Measurements from ENCODE around the gene SRGAP2B. TPM values are rescaled to one million over a fixed set of nuclear protein-coding genes. Genes with fewer than 3 reads are reported as not detected.
"Not testable (repeated sequence)": the region's sequence is repeated elsewhere in the genome, so short reads cannot be mapped to it uniquely, and the experiment has no call there.

Gene SRGAP2B
- total RNA-seq, 1 donor from 2014 or later, result 9.4 TPM

DNA sequence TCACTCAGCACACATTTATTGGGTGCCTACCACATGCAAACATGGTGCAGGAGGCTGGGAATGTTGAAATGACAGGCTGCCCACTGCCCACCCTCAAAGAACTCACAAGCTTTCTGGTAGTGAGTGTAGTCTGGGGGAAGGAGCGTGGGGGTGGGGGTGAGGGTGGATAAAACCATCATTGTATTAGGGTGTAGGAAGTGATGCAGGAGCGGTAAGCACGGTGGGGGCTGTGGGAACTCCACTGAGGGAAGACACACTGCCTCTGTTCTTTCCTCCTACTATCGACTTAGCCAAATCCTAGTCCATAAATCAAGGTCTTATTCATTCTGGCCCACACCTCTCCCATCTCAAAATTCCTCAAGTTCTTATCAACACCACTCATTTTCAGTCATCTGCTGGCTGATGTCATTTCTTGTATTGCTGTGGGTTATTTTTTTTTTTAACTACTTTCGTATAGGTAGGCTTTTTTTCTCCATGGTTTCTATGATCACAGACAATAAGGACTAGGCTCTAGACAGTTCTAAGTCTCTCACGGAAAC, 21.0 kb downstream of the SRGAP2B start:
- intact Hi-C loops (cut with micrococcal nuclease); H3K4me1 ChIP-seq; H3K4me3 ChIP-seq; H3K27me3 ChIP-seq (ENCODE audit: low read depth); DNase-seq; H3K9me3 ChIP-seq (replicated peaks); H3K36me3 ChIP-seq; H3K27ac ChIP-seq (replicated peaks): not testable (repeated sequence)

DNA sequence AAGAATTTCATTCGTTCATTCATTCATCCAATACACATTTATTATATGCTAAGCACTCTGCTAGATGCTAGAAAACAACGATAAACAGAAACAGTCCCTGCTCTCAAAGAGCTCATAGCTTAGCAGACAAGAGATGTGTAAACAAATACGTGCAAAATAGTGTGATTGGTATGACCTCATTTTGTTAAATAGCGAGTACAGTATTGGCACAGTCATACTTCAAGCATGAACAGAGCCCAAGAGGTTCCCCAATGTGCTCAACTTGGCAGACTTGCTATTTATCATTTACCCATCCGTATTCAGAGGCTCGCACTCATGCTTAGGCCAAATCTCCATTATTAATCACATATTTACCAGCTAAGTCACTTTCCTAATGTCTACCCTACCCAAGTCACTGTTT, 23.6 kb downstream of the SRGAP2B start:
- H3K27me3 ChIP-seq (ENCODE audit: low read depth); H3K27ac ChIP-seq (replicated peaks); DNase-seq; intact Hi-C loops (cut with micrococcal nuclease); H3K4me1 ChIP-seq; H3K36me3 ChIP-seq; H3K4me3 ChIP-seq; H3K9me3 ChIP-seq (replicated peaks): not testable (repeated sequence)

DNA sequence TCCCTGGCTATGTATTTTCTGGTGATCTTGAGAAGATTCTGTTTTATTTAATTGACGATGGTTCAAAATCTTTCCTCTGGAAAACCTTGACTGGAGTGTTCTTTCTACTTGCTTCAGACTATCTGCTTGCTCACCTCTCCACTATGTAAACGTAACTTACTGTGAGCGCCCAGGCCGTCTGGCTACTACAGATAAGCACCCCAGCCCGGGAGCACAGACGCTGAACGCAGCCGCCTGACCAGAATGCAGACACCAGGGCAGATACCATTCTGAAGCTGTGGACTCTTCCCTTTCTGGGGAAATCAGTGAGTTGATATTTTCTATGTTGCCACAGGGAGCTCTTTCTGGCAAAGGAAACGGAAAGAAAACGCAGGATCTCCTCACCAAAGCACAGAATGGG, 28.6 kb downstream of the SRGAP2B start:
- H3K4me1 ChIP-seq; H3K36me3 ChIP-seq; H3K9me3 ChIP-seq (replicated peaks); H3K27ac ChIP-seq (replicated peaks); intact Hi-C loops (cut with micrococcal nuclease); H3K4me3 ChIP-seq; DNase-seq; H3K27me3 ChIP-seq (ENCODE audit: low read depth): not testable (repeated sequence)

DNA sequence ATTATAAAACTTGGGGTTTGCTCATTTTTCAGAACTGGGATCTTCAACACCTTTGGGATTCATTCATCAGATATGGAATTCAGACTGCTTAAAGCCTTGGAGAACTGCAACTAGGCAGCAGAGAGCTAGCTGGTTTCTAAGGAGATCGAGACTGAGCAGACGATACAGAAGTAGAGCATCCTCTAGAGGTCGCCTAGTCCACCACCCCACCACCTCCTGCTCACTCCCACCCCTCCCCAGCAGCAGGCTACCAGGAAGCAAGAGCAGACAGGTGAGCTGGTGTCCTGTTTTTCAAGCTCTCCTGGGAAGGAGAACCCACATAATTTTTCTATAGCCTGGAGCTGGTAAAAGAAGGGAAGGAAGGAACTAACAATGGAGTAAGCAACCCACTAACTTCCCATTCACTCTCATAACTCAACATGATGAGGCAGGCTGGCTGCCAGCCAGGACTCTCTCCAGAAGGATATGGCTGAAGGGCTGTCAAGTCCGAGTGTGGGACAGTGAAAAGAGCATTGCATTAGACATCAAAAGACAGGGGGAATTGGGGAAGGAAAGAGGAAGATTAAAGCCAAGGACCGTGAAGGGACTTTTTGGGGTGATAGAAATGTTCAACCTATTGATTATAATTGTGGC, 29.8 kb downstream of the SRGAP2B start:
- H3K27ac ChIP-seq (replicated peaks); H3K4me1 ChIP-seq; H3K27me3 ChIP-seq (ENCODE audit: low read depth); H3K9me3 ChIP-seq (replicated peaks); H3K4me3 ChIP-seq; intact Hi-C loops (cut with micrococcal nuclease); H3K36me3 ChIP-seq; DNase-seq: not testable (repeated sequence)

DNA sequence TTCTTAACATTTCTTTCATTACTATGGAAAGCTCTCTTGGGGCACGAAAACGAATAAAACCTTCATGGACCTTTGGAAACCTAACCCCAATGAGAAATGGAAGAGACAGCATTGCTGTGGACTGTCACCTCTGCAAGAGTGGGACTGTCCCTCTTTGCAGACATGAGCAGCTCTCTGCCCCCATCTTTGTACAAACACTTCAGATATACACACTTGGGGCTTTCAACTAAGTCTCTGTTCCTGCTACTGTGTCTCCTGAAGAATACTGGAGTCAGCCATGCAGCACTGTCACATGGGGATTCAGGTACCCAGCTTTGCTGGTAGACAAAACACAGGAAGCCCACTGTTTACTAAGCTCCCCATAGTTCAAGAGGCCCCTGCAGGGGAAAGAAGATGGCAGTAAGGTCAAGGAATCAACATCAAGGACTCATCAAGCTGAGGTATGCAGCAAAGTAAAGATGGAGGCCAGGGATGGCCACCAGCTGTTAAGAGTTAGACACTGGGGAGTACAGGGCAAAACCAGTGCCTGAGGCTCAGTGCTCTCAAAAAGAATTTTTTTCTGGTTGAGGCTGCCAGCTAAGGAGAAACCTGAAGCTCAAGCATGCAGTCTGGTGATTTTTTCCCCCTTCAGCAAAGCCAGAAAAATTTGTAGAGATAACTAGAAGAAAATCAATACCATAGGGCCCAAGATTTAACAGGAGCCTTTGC, 31.0 kb downstream of the SRGAP2B start:
- H3K4me1 ChIP-seq; DNase-seq; intact Hi-C loops (cut with micrococcal nuclease); H3K27me3 ChIP-seq (ENCODE audit: low read depth); H3K4me3 ChIP-seq; H3K9me3 ChIP-seq (replicated peaks); H3K36me3 ChIP-seq; H3K27ac ChIP-seq (replicated peaks): not testable (repeated sequence)

DNA sequence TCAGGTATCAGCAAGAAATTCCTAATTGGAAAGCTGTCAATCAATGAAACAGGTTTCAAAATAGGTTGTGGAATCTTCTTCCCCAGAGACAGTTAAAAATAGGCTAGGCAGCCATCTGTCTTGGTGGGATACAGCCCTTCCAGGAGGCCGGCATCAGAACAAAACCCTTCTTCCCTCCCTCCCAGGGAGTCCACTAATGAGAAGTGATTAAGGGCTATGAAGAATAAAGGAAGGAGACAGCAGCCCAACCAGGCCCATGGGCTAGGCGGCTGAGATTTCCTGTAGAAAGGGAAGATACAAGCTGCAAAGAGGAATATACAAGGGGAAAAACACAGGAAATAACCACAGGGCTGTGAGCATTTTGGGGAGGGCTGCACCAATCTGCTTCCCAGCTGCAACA, 31.8 kb downstream of the SRGAP2B start:
- H3K4me3 ChIP-seq; H3K27me3 ChIP-seq (ENCODE audit: low read depth); H3K27ac ChIP-seq (replicated peaks); DNase-seq; H3K4me1 ChIP-seq; intact Hi-C loops (cut with micrococcal nuclease); H3K9me3 ChIP-seq (replicated peaks); H3K36me3 ChIP-seq: not testable (repeated sequence)

DNA sequence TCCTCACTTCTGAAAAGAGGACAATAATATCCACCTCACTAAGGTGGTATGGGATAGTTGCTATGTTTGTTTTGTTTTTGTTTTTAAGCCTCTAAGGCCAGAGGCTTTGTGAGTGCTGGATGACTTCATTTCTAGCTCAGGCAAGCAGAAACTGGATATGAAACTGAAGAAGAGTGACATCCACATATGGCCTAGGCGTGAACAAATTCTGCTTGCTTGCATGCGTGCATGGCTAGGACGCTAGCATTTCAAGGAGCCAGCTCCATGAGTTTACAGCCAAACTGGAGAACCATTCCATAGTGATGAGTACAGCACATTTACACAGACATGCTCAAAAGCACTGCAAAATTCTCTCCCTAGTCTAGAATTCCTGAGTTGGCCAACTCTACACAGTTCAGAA, 36.9 kb downstream of the SRGAP2B start:
- H3K27me3 ChIP-seq (ENCODE audit: low read depth); intact Hi-C loops (cut with micrococcal nuclease); H3K27ac ChIP-seq (replicated peaks); H3K4me1 ChIP-seq; H3K9me3 ChIP-seq (replicated peaks); H3K36me3 ChIP-seq; H3K4me3 ChIP-seq; DNase-seq: not testable (repeated sequence)

DNA sequence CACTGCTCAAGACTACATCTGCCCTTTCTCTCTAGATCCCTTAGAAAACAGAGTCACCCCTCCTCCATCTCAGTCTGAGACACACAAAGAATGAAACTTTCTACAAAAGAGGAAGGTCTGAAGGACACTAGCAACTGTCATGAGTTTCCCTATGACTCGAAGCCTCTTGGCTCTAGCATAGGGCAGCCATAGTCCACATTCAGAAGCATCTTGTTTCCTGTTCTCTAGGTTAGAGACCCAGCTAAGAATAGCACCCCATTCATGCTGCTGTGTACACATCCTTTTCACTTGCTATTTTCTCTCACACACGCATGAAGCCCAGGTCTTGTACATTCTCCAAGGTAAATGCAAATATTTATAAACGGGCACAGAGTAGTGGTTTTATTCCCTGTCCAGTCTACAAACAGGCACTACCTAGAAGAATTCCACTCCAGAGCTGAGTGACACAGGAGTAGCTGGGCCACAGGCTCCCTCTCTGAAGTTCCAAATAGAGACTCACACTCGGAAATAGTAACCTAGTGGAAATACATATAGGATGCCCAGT, 39.8 kb downstream of the SRGAP2B start:
- intact Hi-C loops (cut with micrococcal nuclease); H3K27me3 ChIP-seq (ENCODE audit: low read depth); H3K36me3 ChIP-seq; H3K27ac ChIP-seq (replicated peaks); H3K9me3 ChIP-seq (replicated peaks); DNase-seq; H3K4me1 ChIP-seq; H3K4me3 ChIP-seq: not testable (repeated sequence)

DNA sequence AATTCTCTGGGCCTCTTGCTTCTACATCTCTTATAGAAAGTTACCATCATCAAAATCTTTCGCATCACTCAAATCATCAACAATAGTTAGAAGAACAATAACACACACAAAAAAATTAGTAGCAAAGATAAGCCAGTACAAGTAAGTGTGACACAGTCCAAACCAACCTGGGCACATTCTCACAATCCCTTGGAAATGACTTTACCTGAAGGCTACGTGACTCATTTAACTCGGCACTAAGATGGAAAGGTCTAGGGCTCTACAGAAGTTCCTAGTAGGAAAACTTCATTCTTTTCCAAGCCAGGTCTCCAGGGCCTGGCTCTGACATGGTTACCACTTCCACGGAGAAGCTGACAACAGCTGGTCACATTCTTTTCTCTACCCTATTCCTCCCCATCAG, 41.7 kb downstream of the SRGAP2B start:
- H3K4me1 ChIP-seq; intact Hi-C loops (cut with micrococcal nuclease); H3K27ac ChIP-seq (replicated peaks); H3K9me3 ChIP-seq (replicated peaks); H3K4me3 ChIP-seq; DNase-seq; H3K27me3 ChIP-seq (ENCODE audit: low read depth); H3K36me3 ChIP-seq: not testable (repeated sequence)

DNA sequence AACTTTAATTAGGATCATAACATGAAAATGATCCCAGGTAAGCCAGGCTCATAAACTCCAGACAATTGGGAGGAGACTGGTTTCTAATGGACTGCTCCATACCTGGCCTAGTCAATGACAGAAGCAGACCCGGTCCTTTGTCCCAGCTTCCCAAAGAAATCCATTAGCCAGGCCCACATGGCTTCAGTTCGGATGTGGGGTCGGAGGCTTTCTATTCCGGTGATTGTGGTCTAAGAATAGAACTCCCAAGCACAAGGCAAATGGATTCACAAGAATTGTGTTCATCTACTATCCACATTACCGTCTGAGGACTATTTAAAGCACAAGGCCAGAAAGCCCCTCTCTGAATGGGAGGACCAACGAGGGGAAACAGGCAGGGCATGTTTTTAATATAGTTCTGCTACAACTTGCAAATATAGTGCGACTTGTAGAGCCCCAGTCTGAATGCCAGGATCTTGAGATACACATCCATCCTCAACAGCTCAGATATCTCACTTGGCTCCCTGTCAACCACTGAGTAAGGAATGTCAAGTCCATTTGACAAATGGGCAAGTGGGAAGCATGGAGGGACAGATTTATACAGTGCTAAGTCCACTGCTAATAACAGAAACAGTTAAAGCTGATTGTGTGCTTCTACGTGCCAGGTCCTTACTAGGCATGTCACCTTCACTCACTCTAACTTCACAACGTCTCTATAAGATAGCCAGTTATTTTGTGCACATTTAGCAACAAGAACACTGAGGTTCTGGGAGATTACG, 42.9 kb downstream of the SRGAP2B start:
- H3K36me3 ChIP-seq; H3K4me3 ChIP-seq; H3K9me3 ChIP-seq (replicated peaks); intact Hi-C loops (cut with micrococcal nuclease); H3K27me3 ChIP-seq (ENCODE audit: low read depth); H3K27ac ChIP-seq (replicated peaks); DNase-seq; H3K4me1 ChIP-seq: not testable (repeated sequence)

DNA sequence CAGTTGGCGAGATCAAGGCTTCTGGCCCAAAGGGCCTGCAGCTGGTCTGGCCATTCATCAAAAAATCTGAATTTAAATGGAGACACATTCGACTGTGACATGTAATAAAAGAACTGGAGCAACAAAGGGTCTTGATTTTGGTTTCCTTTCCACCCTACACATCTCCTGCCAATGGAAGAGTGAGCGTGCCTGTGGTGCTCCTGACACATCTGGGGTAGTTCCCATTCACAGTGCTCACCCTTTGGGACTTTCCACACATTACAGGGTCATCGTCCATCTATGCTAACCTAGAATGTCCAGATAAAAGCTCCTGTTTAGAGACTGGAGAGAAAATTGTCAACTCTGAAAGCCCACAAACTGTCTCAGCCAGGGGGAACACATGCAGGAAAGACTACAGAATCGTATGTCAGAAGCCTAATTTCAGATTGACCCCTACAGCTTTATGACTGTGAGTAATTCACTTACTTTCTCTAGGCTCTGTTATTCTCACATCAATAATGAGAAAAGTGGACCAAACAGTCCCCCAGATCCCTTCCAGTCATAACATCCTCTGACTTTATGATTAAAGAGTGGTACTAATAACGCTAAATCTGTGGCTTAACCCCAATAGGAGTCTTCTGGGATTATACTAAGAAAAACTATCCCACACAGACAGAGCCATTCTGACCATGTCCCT, 46.8 kb downstream of the SRGAP2B start:
- H3K27me3 ChIP-seq (ENCODE audit: low read depth); DNase-seq; H3K27ac ChIP-seq (replicated peaks); H3K4me3 ChIP-seq; H3K9me3 ChIP-seq (replicated peaks); H3K4me1 ChIP-seq; H3K36me3 ChIP-seq; intact Hi-C loops (cut with micrococcal nuclease): not testable (repeated sequence)

DNA sequence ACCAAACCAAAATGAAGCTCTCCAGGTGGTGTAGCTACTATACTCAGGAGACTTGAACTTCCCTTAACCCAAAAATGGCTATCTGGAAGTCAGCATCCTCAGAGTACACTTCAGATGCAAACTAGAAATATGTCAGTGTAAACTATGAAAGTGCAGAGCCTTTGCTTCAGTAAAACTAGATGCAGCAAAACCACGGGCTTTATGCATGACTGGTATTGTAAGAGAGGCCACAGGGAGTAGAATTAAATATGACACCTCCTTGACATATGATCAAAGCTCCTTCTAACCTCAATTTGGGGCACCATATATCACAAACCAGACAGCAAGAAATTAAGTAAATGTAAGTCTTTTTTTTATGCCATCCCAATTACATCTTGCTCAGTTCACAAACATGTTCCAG, 47.6 kb downstream of the SRGAP2B start:
- DNase-seq; H3K27me3 ChIP-seq (ENCODE audit: low read depth); H3K27ac ChIP-seq (replicated peaks); intact Hi-C loops (cut with micrococcal nuclease); H3K36me3 ChIP-seq; H3K9me3 ChIP-seq (replicated peaks); H3K4me1 ChIP-seq; H3K4me3 ChIP-seq: not testable (repeated sequence)

DNA sequence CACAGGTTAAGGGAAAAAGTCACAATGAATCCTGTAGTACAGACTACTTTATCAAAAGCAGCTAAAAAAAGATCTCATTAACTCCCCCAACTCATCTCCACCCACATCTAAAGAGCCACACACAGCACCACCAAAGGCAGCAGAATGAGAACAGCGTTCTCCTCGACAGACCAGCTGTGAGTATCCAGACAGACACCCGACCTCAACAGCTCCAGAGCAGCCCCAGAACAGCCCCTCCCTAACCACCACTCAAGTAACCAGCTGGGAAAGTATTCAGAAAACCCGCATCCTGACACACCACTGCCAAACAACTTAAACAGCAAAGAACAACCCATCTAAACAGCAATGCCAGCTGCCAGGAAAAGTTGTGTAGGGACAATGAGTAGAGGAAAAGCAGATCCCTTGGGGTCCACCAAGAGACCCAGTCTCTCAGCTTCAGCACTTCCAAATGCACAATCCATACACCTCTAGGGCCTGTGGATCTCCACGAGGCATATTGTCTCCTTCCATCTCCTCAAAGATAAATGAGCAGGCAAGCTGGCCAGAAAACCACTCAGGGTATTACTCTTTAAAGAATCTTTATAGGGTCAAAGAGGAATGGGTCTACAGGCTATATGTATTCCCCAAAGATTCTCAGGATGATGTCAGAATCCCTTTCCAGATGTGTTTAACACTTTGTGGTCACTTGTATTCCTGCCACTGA, 49.4 kb downstream of the SRGAP2B start:
- H3K27ac ChIP-seq (replicated peaks); H3K27me3 ChIP-seq (ENCODE audit: low read depth); H3K9me3 ChIP-seq (replicated peaks); DNase-seq; H3K36me3 ChIP-seq; intact Hi-C loops (cut with micrococcal nuclease); H3K4me1 ChIP-seq; H3K4me3 ChIP-seq: not testable (repeated sequence)

All from left ventricle myocardium inferior (tissue), 1 donor.